ENCODE results near the gene DDX27. TPM values are rescaled to one million over a fixed set of nuclear protein-coding genes. Genes with fewer than 3 reads are reported as not detected.
A peak's percentile ranks its signal among the peaks of the same experiment; 100 is the strongest.

DDX27 gene
- total and polyA plus RNA-seq, 2 of the 13 experiments (the other 11 are each of a cell fraction or from before 2014, with no cell fraction given) = 42.6 to 72.8 TPM

GRCh38 chr20:49283703-49284625, 64.7 kb downstream of the DDX27 start (continued):
- no peak for TF ChIP-seq ZNF441 (CRISPR knock-in tag; IDR thresholded peaks at IDR 0.05; ENCODE audit: borderline replicate concordance)
- TF ChIP-seq PHF8 (CRISPR knock-in tag; IDR thresholded peaks at IDR 0.05) = peak; percentile 14; the same call in 1 of the 2 replicates
- no peak for TF ChIP-seq ZNF782 (CRISPR knock-in tag; IDR thresholded peaks at IDR 0.05; ENCODE audit: borderline replicate concordance)
- no peak for TF ChIP-seq CBX5 (CRISPR knock-in tag; IDR thresholded peaks at IDR 0.05; ENCODE audit: borderline replicate concordance)
- TF ChIP-seq NRL (CRISPR knock-in tag; IDR thresholded peaks at IDR 0.05; ENCODE audit: borderline replicate concordance) = no peak
- TF ChIP-seq, protein P1, sequence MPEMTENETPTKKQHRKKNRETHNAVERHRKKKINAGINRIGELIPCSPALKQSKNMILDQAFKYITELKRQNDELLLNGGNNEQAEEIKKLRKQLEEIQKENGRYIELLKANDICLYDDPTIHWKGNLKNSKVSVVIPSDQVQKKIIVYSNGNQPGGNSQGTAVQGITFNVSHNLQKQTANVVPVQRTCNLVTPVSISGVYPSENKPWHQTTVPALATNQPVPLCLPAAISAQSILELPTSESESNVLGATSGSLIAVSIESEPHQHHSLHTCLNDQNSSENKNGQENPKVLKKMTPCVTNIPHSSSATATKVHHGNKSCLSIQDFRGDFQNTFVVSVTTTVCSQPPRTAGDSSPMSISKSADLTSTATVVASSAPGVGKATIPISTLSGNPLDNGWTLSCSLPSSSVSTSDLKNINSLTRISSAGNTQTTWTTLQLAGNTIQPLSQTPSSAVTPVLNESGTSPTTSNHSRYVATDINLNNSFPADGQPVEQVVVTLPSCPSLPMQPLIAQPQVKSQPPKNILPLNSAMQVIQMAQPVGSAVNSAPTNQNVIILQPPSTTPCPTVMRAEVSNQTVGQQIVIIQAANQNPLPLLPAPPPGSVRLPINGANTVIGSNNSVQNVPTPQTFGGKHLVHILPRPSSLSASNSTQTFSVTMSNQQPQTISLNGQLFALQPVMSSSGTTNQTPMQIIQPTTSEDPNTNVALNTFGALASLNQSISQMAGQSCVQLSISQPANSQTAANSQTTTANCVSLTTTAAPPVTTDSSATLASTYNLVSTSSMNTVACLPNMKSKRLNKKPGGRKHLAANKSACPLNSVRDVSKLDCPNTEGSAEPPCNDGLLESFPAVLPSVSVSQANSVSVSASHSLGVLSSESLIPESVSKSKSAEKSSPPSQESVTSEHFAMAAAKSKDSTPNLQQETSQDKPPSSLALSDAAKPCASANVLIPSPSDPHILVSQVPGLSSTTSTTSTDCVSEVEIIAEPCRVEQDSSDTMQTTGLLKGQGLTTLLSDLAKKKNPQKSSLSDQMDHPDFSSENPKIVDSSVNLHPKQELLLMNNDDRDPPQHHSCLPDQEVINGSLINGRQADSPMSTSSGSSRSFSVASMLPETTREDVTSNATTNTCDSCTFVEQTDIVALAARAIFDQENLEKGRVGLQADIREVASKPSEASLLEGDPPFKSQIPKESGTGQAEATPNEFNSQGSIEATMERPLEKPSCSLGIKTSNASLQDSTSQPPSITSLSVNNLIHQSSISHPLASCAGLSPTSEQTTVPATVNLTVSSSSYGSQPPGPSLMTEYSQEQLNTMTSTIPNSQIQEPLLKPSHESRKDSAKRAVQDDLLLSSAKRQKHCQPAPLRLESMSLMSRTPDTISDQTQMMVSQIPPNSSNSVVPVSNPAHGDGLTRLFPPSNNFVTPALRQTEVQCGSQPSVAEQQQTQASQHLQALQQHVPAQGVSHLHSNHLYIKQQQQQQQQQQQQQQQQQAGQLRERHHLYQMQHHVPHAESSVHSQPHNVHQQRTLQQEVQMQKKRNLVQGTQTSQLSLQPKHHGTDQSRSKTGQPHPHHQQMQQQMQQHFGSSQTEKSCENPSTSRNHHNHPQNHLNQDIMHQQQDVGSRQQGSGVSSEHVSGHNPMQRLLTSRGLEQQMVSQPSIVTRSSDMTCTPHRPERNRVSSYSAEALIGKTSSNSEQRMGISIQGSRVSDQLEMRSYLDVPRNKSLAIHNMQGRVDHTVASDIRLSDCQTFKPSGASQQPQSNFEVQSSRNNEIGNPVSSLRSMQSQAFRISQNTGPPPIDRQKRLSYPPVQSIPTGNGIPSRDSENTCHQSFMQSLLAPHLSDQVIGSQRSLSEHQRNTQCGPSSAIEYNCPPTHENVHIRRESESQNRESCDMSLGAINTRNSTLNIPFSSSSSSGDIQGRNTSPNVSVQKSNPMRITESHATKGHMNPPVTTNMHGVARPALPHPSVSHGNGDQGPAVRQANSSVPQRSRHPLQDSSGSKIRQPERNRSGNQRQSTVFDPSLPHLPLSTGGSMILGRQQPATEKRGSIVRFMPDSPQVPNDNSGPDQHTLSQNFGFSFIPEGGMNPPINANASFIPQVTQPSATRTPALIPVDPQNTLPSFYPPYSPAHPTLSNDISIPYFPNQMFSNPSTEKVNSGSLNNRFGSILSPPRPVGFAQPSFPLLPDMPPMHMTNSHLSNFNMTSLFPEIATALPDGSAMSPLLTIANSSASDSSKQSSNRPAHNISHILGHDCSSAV (CRISPR knock-in tag; IDR thresholded peaks at IDR 0.05; ENCODE audit: borderline replicate concordance) = no peak
- TF ChIP-seq SRSF1 (optimal IDR thresholded peaks at IDR 0.05; ENCODE audit: low read depth, low read length) = no peak
- no peak for TF ChIP-seq ZFP91 (CRISPR knock-in tag; IDR thresholded peaks at IDR 0.05; ENCODE audit: borderline replicate concordance)
- no peak for TF ChIP-seq MTA3 (CRISPR knock-in tag; IDR thresholded peaks at IDR 0.05)
- no peak for TF ChIP-seq GATAD2A (CRISPR knock-in tag; IDR thresholded peaks at IDR 0.05)
- TF ChIP-seq ZNF460 (CRISPR knock-in tag; IDR thresholded peaks at IDR 0.05; ENCODE audit: borderline replicate concordance) = no peak
- no peak for TF ChIP-seq ZNF704 (CRISPR knock-in tag; IDR thresholded peaks at IDR 0.05; ENCODE audit: borderline replicate concordance)
- no peak for TF ChIP-seq ZNF670 (CRISPR knock-in tag; IDR thresholded peaks at IDR 0.05; ENCODE audit: borderline replicate concordance)
- no peak for TF ChIP-seq MED8 (CRISPR knock-in tag; IDR thresholded peaks at IDR 0.05; ENCODE audit: insufficient replicate concordance)
- TF ChIP-seq NKX3-1 (CRISPR knock-in tag; IDR thresholded peaks at IDR 0.05) = no peak
